GM19324 (cell line): Measurements from ENCODE around the gene MRPL57.
"Not testable (repeated sequence)": the region's sequence is repeated elsewhere in the genome, so short reads cannot be mapped to it uniquely, and the experiment has no call there.

Source experiments
- ATAC-seq: cut with Tn5 transposase; IDR thresholded peaks from one replicate; pipeline ENCODE4 v1.9.1; 2021; ENCODE audit warnings: mild to moderate bottlenecking, moderate library complexity; ENCODE audit not compliant: unreplicated experiment, low FRiP score

MRPL57 gene

GRCh38 chr13:21186410-21186809 lies 10.0 kb downstream of the MRPL57 start:
- ATAC-seq: not testable (repeated sequence)

DNA sequence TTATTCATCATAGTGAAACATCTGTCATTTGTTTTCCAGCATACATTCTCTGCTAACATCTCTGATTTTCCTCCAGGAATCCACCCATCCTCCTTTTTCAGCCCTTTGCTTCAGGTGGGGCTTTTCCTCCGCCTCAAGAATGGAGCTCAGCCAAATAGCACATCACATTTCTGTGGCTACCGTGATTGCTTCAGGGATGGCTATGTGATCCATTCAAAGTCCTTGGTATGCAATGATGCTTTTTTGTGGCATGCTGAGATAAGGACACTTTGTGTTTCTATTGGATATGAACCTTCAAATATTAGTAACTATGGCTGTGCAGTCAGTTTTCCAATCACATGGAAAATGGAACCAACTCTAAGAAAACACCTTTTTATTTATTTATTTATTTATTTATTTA lies 18.3 kb downstream of the MRPL57 start:
- ATAC-seq: not testable (repeated sequence)

GRCh38 chr13:21197606-21198225 lies 21.3 kb downstream of the MRPL57 start:
- ATAC-seq: not testable (repeated sequence)

DNA sequence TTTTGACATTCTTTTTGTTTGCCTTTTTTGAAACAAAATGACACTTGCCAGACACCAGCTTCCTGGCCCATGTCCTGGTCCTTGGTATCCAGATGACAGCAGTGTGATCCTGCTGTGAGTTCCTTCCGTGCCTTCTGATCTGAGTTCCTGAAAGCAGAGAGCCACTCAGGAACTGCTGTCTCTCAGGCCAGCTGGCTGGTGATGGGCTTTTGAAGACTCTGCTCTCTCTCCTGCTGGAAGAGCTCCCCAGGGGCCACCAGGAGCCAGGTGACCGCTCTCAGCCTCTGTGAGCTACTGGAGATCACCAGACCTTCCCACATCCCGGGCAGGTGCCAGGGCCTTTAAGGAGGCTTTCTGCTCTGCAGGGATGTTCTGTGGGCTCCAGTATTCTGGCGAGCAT lies 21.9 kb downstream of the MRPL57 start:
- not testable (repeated sequence) for ATAC-seq

GRCh38 chr13:21201456-21202190 lies 25.2 kb downstream of the MRPL57 start:
- ATAC-seq: not testable (repeated sequence)

- ATAC-seq: no peak
Measured at GRCh38 chr13:21202767-21203531, 26.5 kb downstream of the MRPL57 start.

DNA sequence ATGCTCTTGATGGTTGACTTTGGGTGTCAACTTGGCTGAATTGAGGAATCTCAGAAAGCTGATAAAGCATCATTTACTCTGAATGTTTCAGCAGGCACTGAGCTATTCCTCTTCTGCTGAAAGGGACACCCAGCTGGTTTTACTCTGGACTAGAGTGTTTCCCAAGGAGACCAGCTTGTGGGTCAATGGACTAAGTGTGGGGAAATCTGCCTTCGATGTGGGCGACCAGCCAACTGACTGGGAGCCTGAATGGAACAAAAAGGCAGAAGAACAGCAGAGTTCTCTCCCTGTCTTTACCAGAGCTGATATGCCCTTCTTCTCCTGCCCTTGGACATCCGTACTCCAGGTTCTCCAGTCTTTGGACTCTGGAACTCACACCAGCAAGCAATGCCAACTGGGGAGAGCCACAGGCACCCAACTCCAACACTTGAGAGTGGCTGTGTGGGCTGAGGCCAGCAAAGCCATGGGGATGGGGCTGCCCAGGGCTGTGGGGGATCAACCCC lies 32.2 kb downstream of the MRPL57 start:
- no peak for ATAC-seq

- ATAC-seq: no peak
Measured at GRCh38 chr13:21212138-21212775, 35.8 kb downstream of the MRPL57 start.

DNA sequence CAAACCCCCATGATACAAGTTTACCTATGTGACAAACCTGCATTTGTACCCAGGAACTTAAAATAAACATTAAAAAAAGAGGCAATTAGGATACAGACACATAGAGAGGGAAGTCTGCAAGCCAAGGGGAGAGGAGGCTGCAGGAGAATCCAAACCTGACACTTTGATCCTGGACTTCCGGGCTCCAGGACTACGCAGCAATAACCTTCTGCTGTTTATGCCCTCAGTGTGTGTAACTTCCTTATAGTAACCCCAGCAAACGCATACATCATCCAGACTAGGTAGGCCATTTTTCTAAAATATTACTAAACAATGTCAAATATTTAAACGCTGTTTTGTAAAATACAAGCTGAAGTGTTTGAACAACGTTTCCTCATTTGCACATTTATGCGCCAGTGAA lies 39.0 kb downstream of the MRPL57 start:
- ATAC-seq: not testable (repeated sequence)

DNA sequence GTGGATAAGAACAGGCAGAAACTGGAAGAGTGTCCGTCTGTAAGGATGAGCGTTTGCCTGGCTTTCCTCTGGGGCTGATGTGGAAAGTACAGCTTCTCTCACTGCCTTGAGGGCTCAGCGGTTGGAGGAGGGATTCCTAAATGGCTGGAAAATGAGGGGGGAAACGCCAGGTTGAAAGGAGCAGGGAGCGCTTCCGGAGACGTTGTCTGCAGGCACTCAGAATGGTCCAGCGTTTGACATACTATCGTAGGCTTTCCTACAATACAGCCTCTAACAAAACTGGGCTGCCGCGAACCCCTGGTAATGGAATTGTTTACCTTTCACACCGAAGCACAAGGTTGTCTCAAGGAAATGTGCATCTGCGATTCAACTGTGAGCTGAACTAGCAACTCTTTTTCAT lies 39.9 kb downstream of the MRPL57 start:
- ATAC-seq: no peak

- ATAC-seq: peak; percentile 94
Measured at GRCh38 chr13:21218351-21219035, 42.0 kb downstream of the MRPL57 start.

GRCh38 chr13:21219036-21219381 lies 42.6 kb downstream of the MRPL57 start:
- ATAC-seq: peak; percentile 48

- not testable (repeated sequence) for ATAC-seq
Measured at GRCh38 chr13:21219716-21220115, 43.3 kb downstream of the MRPL57 start.

GRCh38 chr13:21221268-21221667 lies 44.8 kb downstream of the MRPL57 start:
- ATAC-seq: no peak

- ATAC-seq: no peak
Measured at GRCh38 chr13:21225082-21225481, 48.6 kb downstream of the MRPL57 start.

DNA sequence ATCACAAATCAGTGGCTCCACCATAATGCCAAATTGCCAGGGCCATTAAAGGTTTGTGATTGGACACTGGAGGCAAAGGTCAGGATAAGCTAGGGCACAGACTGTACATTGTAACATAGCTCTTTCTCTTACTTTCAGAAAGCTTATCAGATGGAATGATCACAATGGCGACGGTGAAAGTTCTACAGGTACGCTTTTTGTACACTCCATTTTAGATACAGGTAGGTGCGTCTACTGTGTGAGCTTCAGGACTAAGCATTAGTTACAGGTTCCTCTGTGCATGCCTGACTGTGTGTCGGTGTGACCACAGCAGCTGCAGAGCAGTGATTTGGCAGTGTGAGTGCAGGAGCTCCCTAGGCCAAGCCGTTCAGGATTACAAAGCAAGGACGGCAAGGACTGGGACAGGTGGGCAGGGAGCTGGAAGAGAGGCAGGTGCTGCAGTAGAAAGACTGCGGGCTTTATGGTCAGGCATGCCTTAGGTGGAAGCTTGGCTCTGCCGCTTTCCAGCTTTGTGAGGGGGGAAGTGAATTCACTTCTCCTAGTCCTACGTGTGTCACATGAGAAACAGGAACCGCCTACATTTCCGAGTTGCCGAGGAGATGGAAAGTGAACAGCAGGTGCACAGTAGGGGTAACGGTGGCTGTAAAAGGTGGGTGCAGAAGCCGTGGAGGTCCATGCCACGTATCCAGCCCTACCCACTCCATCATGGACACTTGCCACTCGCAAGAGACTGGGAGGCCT lies 49.6 kb downstream of the MRPL57 start:
- no peak for ATAC-seq

- ATAC-seq: no peak
Measured at GRCh38 chr13:21227917-21228316, 51.5 kb downstream of the MRPL57 start.
